ENCODE measurements around the gene CCDC92. TPM values are rescaled to one million over a fixed set of nuclear protein-coding genes. Genes with fewer than 3 reads are reported as not detected.

Gene CCDC92
- total RNA-seq, 3 donors from 2014 or later (not counting 1 experiment from before 2014, with no cell fraction given): 37.6 to 42.4 (median 39.1) TPM

- Histone ChIP-seq H3K36me3 (ENCODE audit: control insufficient read depth, insufficient read depth, low read length) (no peaks in the 10 kb centered on the region), H3K9me3 (ENCODE audit: control insufficient read depth, insufficient read depth, low read length) (no peaks in the 10 kb centered on the region), H3K27me3 (ENCODE audit: control insufficient read depth, insufficient read depth, low read length) (no peaks in the 10 kb centered on the region), H3K4me1 (ENCODE audit: control insufficient read depth, insufficient read depth, low read length) (no peaks in the 10 kb centered on the region), H3K4me3 (ENCODE audit: low read length) (no peak overlapping the region), H3K27ac (ENCODE audit: low read length) (no peak overlapping the region)
- H3K36me3 Mint-ChIP-seq: no peaks in the 10 kb centered on the region
- TF ChIP-seq, protein P1, sequence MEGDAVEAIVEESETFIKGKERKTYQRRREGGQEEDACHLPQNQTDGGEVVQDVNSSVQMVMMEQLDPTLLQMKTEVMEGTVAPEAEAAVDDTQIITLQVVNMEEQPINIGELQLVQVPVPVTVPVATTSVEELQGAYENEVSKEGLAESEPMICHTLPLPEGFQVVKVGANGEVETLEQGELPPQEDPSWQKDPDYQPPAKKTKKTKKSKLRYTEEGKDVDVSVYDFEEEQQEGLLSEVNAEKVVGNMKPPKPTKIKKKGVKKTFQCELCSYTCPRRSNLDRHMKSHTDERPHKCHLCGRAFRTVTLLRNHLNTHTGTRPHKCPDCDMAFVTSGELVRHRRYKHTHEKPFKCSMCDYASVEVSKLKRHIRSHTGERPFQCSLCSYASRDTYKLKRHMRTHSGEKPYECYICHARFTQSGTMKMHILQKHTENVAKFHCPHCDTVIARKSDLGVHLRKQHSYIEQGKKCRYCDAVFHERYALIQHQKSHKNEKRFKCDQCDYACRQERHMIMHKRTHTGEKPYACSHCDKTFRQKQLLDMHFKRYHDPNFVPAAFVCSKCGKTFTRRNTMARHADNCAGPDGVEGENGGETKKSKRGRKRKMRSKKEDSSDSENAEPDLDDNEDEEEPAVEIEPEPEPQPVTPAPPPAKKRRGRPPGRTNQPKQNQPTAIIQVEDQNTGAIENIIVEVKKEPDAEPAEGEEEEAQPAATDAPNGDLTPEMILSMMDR (IDR thresholded peaks at IDR 0.05): no peak
- H3K27me3 Mint-ChIP-seq (ENCODE audit: low read depth in 2 of 2): no peaks in the 10 kb centered on the region
- no peak for DNase-seq
- H3K27ac Mint-ChIP-seq: no peak overlapping the region
- intact Hi-C loops (cut with micrococcal nuclease): no loop called here
- no peak overlapping the region for H3K4me3 Mint-ChIP-seq
- H3K4me1 Mint-ChIP-seq: peaks cover 0 to 32% of the 10 kb centered on the region in 2 donors
- 95% methylated on average over 15 of the region's 15 CpGs for WGBS (ENCODE audit: insufficient coverage)
- H3K9me3 Mint-ChIP-seq: no peaks in the 10 kb centered on the region
- no peak for ATAC-seq
Measured at GRCh38 chr12:123950476-123951349, 21.9 kb downstream of the CCDC92 start.

- Mint-ChIP-seq H3K36me3 (no peaks in the 10 kb centered on the region), H3K27me3 (ENCODE audit: low read depth in 2 of 2) (no peaks in the 10 kb centered on the region), H3K4me3 (no peak overlapping the region), H3K9me3 (no peaks in the 10 kb centered on the region), H3K4me1 (peaks cover 0 to 33% of the 10 kb centered on the region in 2 donors), H3K27ac (no peak overlapping the region)
- Histone ChIP-seq H3K4me1 (ENCODE audit: control insufficient read depth, insufficient read depth, low read length) (no peaks in the 10 kb centered on the region), H3K27me3 (ENCODE audit: control insufficient read depth, insufficient read depth, low read length) (no peaks in the 10 kb centered on the region), H3K9me3 (ENCODE audit: control insufficient read depth, insufficient read depth, low read length) (no peaks in the 10 kb centered on the region), H3K36me3 (ENCODE audit: control insufficient read depth, insufficient read depth, low read length) (no peaks in the 10 kb centered on the region), H3K27ac (ENCODE audit: low read length) (no peak overlapping the region), H3K4me3 (ENCODE audit: low read length) (no peak overlapping the region)
- DNase-seq: no peak
- no peak for ATAC-seq
- TF ChIP-seq, protein P1 (IDR thresholded peaks at IDR 0.05): no peak
- intact Hi-C loops (cut with micrococcal nuclease): no loop called here
- WGBS (ENCODE audit: insufficient coverage): 95% methylated on average over 15 of the region's 15 CpGs
Measured at GRCh38 chr12:123949770-123950165, 22.9 kb downstream of the CCDC92 start.

DNA sequence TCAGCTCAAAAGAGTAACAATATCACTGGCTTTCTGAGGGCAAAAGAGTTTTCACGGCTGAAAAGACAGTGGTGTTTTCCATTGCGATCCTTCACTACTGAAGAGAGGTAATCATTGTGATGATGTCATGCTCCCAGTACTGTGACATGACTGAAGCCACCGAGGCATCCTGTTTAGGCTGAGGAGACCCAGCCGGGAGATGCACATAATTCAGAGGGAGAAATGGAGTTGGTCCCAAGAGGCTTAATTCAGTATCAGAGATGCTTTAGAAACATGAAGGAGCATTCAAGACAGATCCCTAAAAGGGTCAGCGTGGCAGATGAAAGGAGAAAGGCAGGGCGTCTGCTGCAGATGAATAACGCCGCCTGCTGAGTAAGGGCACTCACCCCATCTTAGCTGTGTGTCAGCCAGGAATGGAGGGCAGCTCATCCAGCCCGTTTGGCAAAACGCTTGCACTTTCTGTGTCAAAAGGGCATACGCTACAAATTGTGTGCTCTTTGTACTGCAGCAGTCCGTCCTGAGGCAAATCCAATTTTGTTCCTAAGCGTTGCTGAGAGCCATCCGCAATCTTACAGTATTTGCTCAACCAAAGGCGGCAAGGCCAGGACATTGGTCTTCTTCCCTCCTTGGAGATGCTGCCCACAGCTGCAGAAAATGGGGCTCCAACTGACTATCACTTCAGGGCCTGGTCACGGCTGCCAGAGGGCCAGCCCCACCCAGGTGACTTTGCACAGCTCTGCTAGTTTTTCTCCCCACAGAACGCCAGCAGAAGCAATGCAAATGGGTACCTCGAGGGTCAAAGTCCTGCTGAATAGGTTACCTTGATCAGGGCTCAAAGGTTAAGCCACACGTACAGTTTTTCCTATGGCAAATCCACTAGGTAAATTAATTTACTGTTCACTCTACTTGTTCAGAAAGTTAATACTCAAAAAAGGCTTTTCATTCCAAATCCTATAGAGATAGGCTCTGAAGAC lies 23.5 kb downstream of the CCDC92 start:
- ATAC-seq: no peak
- WGBS (ENCODE audit: insufficient coverage): 92% methylated on average over 19 of the region's 19 CpGs

More for the DNA sequence above, 23.5 kb downstream of the CCDC92 start:
- H3K9me3 ChIP-seq (ENCODE audit: control insufficient read depth, insufficient read depth, low read length): no peaks in the 10 kb centered on the region
- H3K4me1 Mint-ChIP-seq: peaks cover 0 to 33% of the 10 kb centered on the region in 2 donors
- intact Hi-C loops (cut with micrococcal nuclease): no loop called here
- TF ChIP-seq, protein P1 (IDR thresholded peaks at IDR 0.05): no peak
- H3K4me1 ChIP-seq (ENCODE audit: control insufficient read depth, insufficient read depth, low read length): no peaks in the 10 kb centered on the region
- H3K27me3 Mint-ChIP-seq (ENCODE audit: low read depth in 2 of 2): no peaks in the 10 kb centered on the region
- H3K36me3 ChIP-seq (ENCODE audit: control insufficient read depth, insufficient read depth, low read length): peaks cover under 1% of the 10 kb centered on the region
- DNase-seq: no peak
- H3K27me3 ChIP-seq (ENCODE audit: control insufficient read depth, insufficient read depth, low read length): no peaks in the 10 kb centered on the region
- no peaks in the 10 kb centered on the region for H3K9me3 Mint-ChIP-seq
- no peak overlapping the region for H3K27ac Mint-ChIP-seq
- H3K36me3 Mint-ChIP-seq: no peaks in the 10 kb centered on the region
- H3K27ac ChIP-seq (ENCODE audit: low read length): no peak overlapping the region
- no peak overlapping the region for H3K4me3 ChIP-seq (ENCODE audit: low read length)
- H3K4me3 Mint-ChIP-seq: no peak overlapping the region
